NCI-H1048 (cell line): ENCODE results near the gene ARL8A.

Experiments used
- DNase-seq: peaks from one replicate; lab custom pipeline; 2025; lab: John Stamatoyannopoulos, UW

Gene ARL8A

GRCh38 chr1:202135221-202135721, 9.3 kb downstream of the ARL8A start:
- peak; percentile 43 for DNase-seq

GRCh38 chr1:202134645-202135172, 9.8 kb downstream of the ARL8A start:
- no peak for DNase-seq

- DNase-seq, result no peak
These were observed 10.5 kb downstream of the ARL8A start for GRCh38 chr1:202133989-202134388.

GRCh38 chr1:202133496-202133895, 11.0 kb downstream of the ARL8A start:
- no peak for DNase-seq

- DNase-seq, result no peak
These were observed 11.5 kb downstream of the ARL8A start for GRCh38 chr1:202133001-202133400.

GRCh38 chr1:202131956-202132821, 12.3 kb downstream of the ARL8A start:
- no peak for DNase-seq

- no peak for DNase-seq
These were observed 13.6 kb downstream of the ARL8A start for GRCh38 chr1:202130816-202131522.

- DNase-seq, result no peak
These were observed 14.2 kb downstream of the ARL8A start for GRCh38 chr1:202130297-202130721.

GRCh38 chr1:202129453-202130296, 14.9 kb downstream of the ARL8A start:
- no peak for DNase-seq

GRCh38 chr1:202127836-202128622, 16.5 kb downstream of the ARL8A start:
- no peak for DNase-seq

- no peak for DNase-seq
These were observed 17.5 kb downstream of the ARL8A start for GRCh38 chr1:202127061-202127460.

- no peak for DNase-seq
These were observed 18.1 kb downstream of the ARL8A start for GRCh38 chr1:202126426-202126825.

GRCh38 chr1:202125611-202126010, 18.9 kb downstream of the ARL8A start:
- DNase-seq, result no peak

GRCh38 chr1:202124142-202124541, 20.4 kb downstream of the ARL8A start:
- no peak for DNase-seq

GRCh38 chr1:202123336-202123813, 21.2 kb downstream of the ARL8A start:
- DNase-seq, result no peak

- DNase-seq, result no peak
These were observed 21.8 kb downstream of the ARL8A start, which contains the start of gene GPR37L1 for GRCh38 chr1:202122639-202123335. GPR37L1 (plus strand) TSS chr1:202122917; CDS start chr1:202122964, 47 bp downstream.

GRCh38 chr1:202121006-202121405, 23.5 kb downstream of the ARL8A start:
- DNase-seq, result no peak

- no peak for DNase-seq
These were observed 26.6 kb downstream of the ARL8A start for GRCh38 chr1:202117898-202118371.

- no peak for DNase-seq
These were observed 28.2 kb downstream of the ARL8A start for GRCh38 chr1:202116287-202116686.
